Activated B cell treated with CpG ODN at 0.5 μM for 24 hours (primary cell): ENCODE data around the gene SLC35E1. TPM values are rescaled to one million over a fixed set of nuclear protein-coding genes. Genes with fewer than 3 reads are reported as not detected.
"Not testable (repeated sequence)": the region's sequence is repeated elsewhere in the genome, so short reads cannot be mapped to it uniquely, and the experiment has no call there.

Source experiments
- ATAC-seq: fragments of 200-7000 bp; cut with Tn5 transposase; one replicate; pipeline ENCODE4 v1.10.0; 2021; ENCODE audit warnings: low read depth, mild to moderate bottlenecking, moderate library complexity
- CTCF ChIA-PET: fragments of 350-600 bp; sonication (Branson Sonifier 250); formaldehyde crosslinking; loops from one replicate; lab custom pipeline; 2021; ENCODE audit warnings: antibody characterized with exemption; lab: Charles Lee
- POLR2A ChIA-PET: fragments of 350-600 bp; sonication (Branson Sonifier 250); formaldehyde crosslinking; loops from one replicate; lab custom pipeline; 2021; ENCODE audit warnings: antibody characterized with exemption; lab: Charles Lee
- DNase-seq: peaks from one replicate; pipeline ENCODE4 v3.0.0; 2022
- H3K27ac Mint-ChIP-seq: one replicate; pipeline ENCODE4 v1.8.0; 2020; ENCODE audit warnings: mixed read lengths
- H3K27me3 Mint-ChIP-seq: one replicate; pipeline ENCODE4 v1.8.0; 2021; ENCODE audit warnings: mixed read lengths
- H3K36me3 Mint-ChIP-seq: one replicate; pipeline ENCODE4 v1.8.0; 2021; ENCODE audit warnings: low read depth, mixed read lengths
- H3K4me1 Mint-ChIP-seq: one replicate; pipeline ENCODE4 v1.8.0; 2021; ENCODE audit warnings: mixed read lengths
- H3K4me3 Mint-ChIP-seq: one replicate; pipeline ENCODE4 v1.8.0; 2020; ENCODE audit warnings: mild to moderate bottlenecking, mixed read lengths
- H3K9me3 Mint-ChIP-seq: one replicate; pipeline ENCODE4 v1.8.0; 2020; ENCODE audit warnings: mixed read lengths
- CTCF ChIP-seq: fragments of 200-600 bp; IDR thresholded peaks from one replicate; pipeline ENCODE4 v1.8.0; 2022; ENCODE audit warnings: antibody characterized with exemption, mild to moderate bottlenecking
- intact Hi-C: fragments of 100-400 bp; cut with micrococcal nuclease; formaldehyde crosslinking; loops from one replicate; pipeline ENCODE4 v1.15.1; 2024
- total RNA-seq: library from RNA; stranded (reverse); gene quantifications from 2 replicates; pipeline ENCODE4 v1.2.3, GENCODE V29; 2022

SLC35E1 gene
- total RNA-seq, 1 donor from 2014 or later: 51.7 TPM

- Mint-ChIP-seq H3K4me1 (no peaks in the 10 kb centered on the region), H3K27ac (no peak overlapping the region), H3K4me3 (no peak overlapping the region), H3K27me3 (no peaks in the 10 kb centered on the region), H3K36me3 (peaks cover 55% of the 10 kb centered on the region), H3K9me3 (no peaks in the 10 kb centered on the region)
- intact Hi-C loops: loop anchor here (2.0 kb wide), 1 partner anchor 74 kb away; no protein-coding TSS in a partner anchor
- ChIA-PET CTCF (no interaction called here), POLR2A (no interaction called here)
- no peak for DNase-seq
- TF ChIP-seq CTCF: no peak
- no peak for ATAC-seq
Observed at GRCh38 chr19:16514383-16515019, 57.7 kb downstream of the SLC35E1 start.

- CTCF ChIA-PET, H3K4me3 Mint-ChIP-seq, H3K9me3 Mint-ChIP-seq, DNase-seq, H3K27me3 Mint-ChIP-seq, H3K27ac Mint-ChIP-seq, H3K4me1 Mint-ChIP-seq, intact Hi-C loops, ATAC-seq: not testable (repeated sequence)
- POLR2A ChIA-PET: interaction anchor here (0.7 kb wide), 1 partner anchor 85 kb away, joined by 6 read pairs; no protein-coding TSS in a partner anchor
- peaks cover 41% of the 10 kb centered on the region for H3K36me3 Mint-ChIP-seq
Observed at GRCh38 chr19:16512611-16513010, 59.6 kb downstream of the SLC35E1 start.

- CTCF ChIA-PET: no interaction called here
- Mint-ChIP-seq H3K9me3 (no peaks in the 10 kb centered on the region), H3K4me3 (no peak overlapping the region), H3K27ac (no peak overlapping the region), H3K4me1 (no peaks in the 10 kb centered on the region), H3K27me3 (no peaks in the 10 kb centered on the region), H3K36me3 (peaks cover 32% of the 10 kb centered on the region)
- TF ChIP-seq CTCF: no peak
- POLR2A ChIA-PET: interaction anchor here (0.8 kb wide), 1 partner anchor 63 kb away, joined by 3 read pairs; no protein-coding TSS in a partner anchor
- DNase-seq (no peak), ATAC-seq (no peak)
- intact Hi-C loops: no loop called here
Observed at GRCh38 chr19:16509141-16510061, 62.8 kb downstream of the SLC35E1 start.

GRCh38 chr19:16508546-16508945 is 63.7 kb downstream of the SLC35E1 start:
- no peaks in the 10 kb centered on the region for H3K9me3 Mint-ChIP-seq
- intact Hi-C loops: no loop called here
- no peaks in the 10 kb centered on the region for H3K27me3 Mint-ChIP-seq

GRCh38 chr19:16506961-16507360 is 65.3 kb downstream of the SLC35E1 start:
- H3K36me3 Mint-ChIP-seq: peaks cover 33% of the 10 kb centered on the region
- intact Hi-C loops: no loop called here
- TF ChIP-seq CTCF: no peak
- H3K27ac Mint-ChIP-seq: no peak overlapping the region
- ChIA-PET CTCF (no interaction called here), POLR2A (no interaction called here)
- DNase-seq: no peak
- H3K27me3 Mint-ChIP-seq: no peaks in the 10 kb centered on the region
- no peaks in the 10 kb centered on the region for H3K4me1 Mint-ChIP-seq
- ATAC-seq: no peak
- no peak overlapping the region for H3K4me3 Mint-ChIP-seq
- H3K9me3 Mint-ChIP-seq: no peaks in the 10 kb centered on the region

More at GRCh38 chr19:16508546-16508945, 63.7 kb downstream of the SLC35E1 start:
- Mint-ChIP-seq H3K27ac (no peak overlapping the region), H3K4me1 (no peaks in the 10 kb centered on the region), H3K36me3 (peaks cover 31% of the 10 kb centered on the region), H3K4me3 (no peak overlapping the region)
- CTCF ChIA-PET: no interaction called here
- POLR2A ChIA-PET: interaction anchor here (0.8 kb wide), 1 partner anchor 62 kb away, joined by 3 read pairs; no protein-coding TSS in a partner anchor
- DNase-seq (no peak), ATAC-seq (no peak)
- TF ChIP-seq CTCF: no peak

GRCh38 chr19:16506161-16506560 is 66.1 kb downstream of the SLC35E1 start:
- CTCF ChIA-PET, POLR2A ChIA-PET, H3K27ac Mint-ChIP-seq, H3K4me3 Mint-ChIP-seq, H3K9me3 Mint-ChIP-seq, DNase-seq, intact Hi-C loops, ATAC-seq, H3K4me1 Mint-ChIP-seq, H3K27me3 Mint-ChIP-seq: not testable (repeated sequence)
- peaks cover 34% of the 10 kb centered on the region for H3K36me3 Mint-ChIP-seq
